ENCODE results near the gene TIRAP.

Gene TIRAP

DNA sequence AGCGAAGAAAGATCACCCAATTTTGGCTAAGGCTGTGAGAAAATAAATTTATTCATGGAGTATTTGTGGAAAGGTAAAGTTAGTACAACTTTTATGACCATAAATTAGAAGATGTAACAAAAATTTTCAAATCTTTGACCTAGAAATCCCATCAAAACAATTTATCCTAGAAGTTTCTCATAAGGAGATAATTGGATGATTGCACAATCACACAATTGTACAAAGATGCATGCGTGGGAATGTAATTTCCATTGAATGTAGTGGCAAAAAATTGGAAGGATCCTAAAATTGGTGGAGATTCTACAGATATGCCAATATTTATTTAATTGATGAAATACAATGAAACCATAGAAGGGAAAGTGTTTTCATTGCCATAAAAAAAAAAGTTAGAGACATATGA lies 25.7 kb upstream of the TIRAP start:
- no peak for DNase-seq
- no peak for TF ChIP-seq CTCF (IDR thresholded peaks at IDR 0.05; ENCODE audit: low read length)
- no peak for TF ChIP-seq EZH2phosphoT487 (IDR thresholded peaks at IDR 0.05; ENCODE audit: low read length)
- TF ChIP-seq EZH2 (optimal IDR thresholded peaks at IDR 0.05; ENCODE audit: low read depth, low read length) = no peak

GRCh38 chr11:126257764-126258163 lies 25.1 kb upstream of the TIRAP start:
- no peak overlapping the region for H2AFZ ChIP-seq (ENCODE audit: low read length)
- no peak overlapping the region for H3K4me2 ChIP-seq (ENCODE audit: low read depth, low read length)
- H4K20me1 ChIP-seq (ENCODE audit: insufficient read depth, low read length) = no peaks in the 10 kb centered on the region
- no peak overlapping the region for H3K4me3 ChIP-seq (ENCODE audit: low read length)
- TF ChIP-seq EZH2phosphoT487 (IDR thresholded peaks at IDR 0.05; ENCODE audit: low read length) (no peak), CTCF (IDR thresholded peaks at IDR 0.05; ENCODE audit: low read length) (no peak), EZH2 (optimal IDR thresholded peaks at IDR 0.05; ENCODE audit: low read depth, low read length) (no peak)
- no peaks in the 10 kb centered on the region for H3K9me3 ChIP-seq (replicated peaks; ENCODE audit: insufficient read depth, low read length)
- H3K9ac ChIP-seq (ENCODE audit: low read length) = no peak overlapping the region
- no peaks in the 10 kb centered on the region for H3F3A ChIP-seq (ENCODE audit: insufficient read depth, low read length)
- H3K79me2 ChIP-seq (ENCODE audit: low read length) = no peaks in the 10 kb centered on the region
- no peak for DNase-seq
- no peaks in the 10 kb centered on the region for H3K9me2 ChIP-seq (replicated peaks; ENCODE audit: insufficient read depth, low read length)
- H3K4me1 ChIP-seq (ENCODE audit: low read length) = no peaks in the 10 kb centered on the region
- H3K36me3 ChIP-seq (replicated peaks; ENCODE audit: insufficient read depth, low read length) = peaks cover 5% of the 10 kb centered on the region; the same call in 1 of the 2 replicates
- H3K27me3 ChIP-seq (replicated peaks; ENCODE audit: insufficient read depth, low read length) = no peaks in the 10 kb centered on the region
- H3K27ac ChIP-seq (ENCODE audit: low read length) = no peak overlapping the region

More for the DNA sequence above, 25.7 kb upstream of the TIRAP start:
- Histone ChIP-seq H3K9me2 (replicated peaks; ENCODE audit: insufficient read depth, low read length) (no peaks in the 10 kb centered on the region), H3F3A (ENCODE audit: insufficient read depth, low read length) (no peaks in the 10 kb centered on the region), H3K27me3 (replicated peaks; ENCODE audit: insufficient read depth, low read length) (no peaks in the 10 kb centered on the region), H3K27ac (ENCODE audit: low read length) (no peak overlapping the region), H2AFZ (ENCODE audit: low read length) (no peak overlapping the region), H3K9ac (ENCODE audit: low read length) (no peak overlapping the region), H3K4me1 (ENCODE audit: low read length) (no peaks in the 10 kb centered on the region), H3K36me3 (replicated peaks; ENCODE audit: insufficient read depth, low read length) (0 out of 2 replicates have a peak, but pooled peaks cover under 1% of the 10 kb centered on the region), H3K9me3 (replicated peaks; ENCODE audit: insufficient read depth, low read length) (no peaks in the 10 kb centered on the region), H3K79me2 (ENCODE audit: low read length) (no peaks in the 10 kb centered on the region), H4K20me1 (ENCODE audit: insufficient read depth, low read length) (no peaks in the 10 kb centered on the region), H3K4me3 (ENCODE audit: low read length) (no peak overlapping the region), H3K4me2 (ENCODE audit: low read depth, low read length) (no peak overlapping the region)

GRCh38 chr11:126262216-126262615 lies 20.7 kb upstream of the TIRAP start:
- TF ChIP-seq CTCF (IDR thresholded peaks at IDR 0.05; ENCODE audit: low read length) (no peak), EZH2 (optimal IDR thresholded peaks at IDR 0.05; ENCODE audit: low read depth, low read length) (no peak), EZH2phosphoT487 (IDR thresholded peaks at IDR 0.05; ENCODE audit: low read length) (no peak)
- no peak overlapping the region for H2AFZ ChIP-seq (ENCODE audit: low read length)
- peaks cover 27% of the 10 kb centered on the region for H3K79me2 ChIP-seq (ENCODE audit: low read length)
- DNase-seq = no peak
- H3K36me3 ChIP-seq (replicated peaks; ENCODE audit: insufficient read depth, low read length) = peaks cover 39% of the 10 kb centered on the region
- H3K27me3 ChIP-seq (replicated peaks; ENCODE audit: insufficient read depth, low read length) = no peaks in the 10 kb centered on the region
- H4K20me1 ChIP-seq (ENCODE audit: insufficient read depth, low read length) = no peaks in the 10 kb centered on the region
- H3K4me3 ChIP-seq (ENCODE audit: low read length) = no peak overlapping the region
- H3K4me1 ChIP-seq (ENCODE audit: low read length) = no peaks in the 10 kb centered on the region
- H3K9me3 ChIP-seq (replicated peaks; ENCODE audit: insufficient read depth, low read length) = no peaks in the 10 kb centered on the region
- H3K27ac ChIP-seq (ENCODE audit: low read length) = no peak overlapping the region
- no peak overlapping the region for H3K9ac ChIP-seq (ENCODE audit: low read length)
- H3F3A ChIP-seq (ENCODE audit: insufficient read depth, low read length) = no peaks in the 10 kb centered on the region
- H3K4me2 ChIP-seq (ENCODE audit: low read depth, low read length) = no peak overlapping the region
- no peaks in the 10 kb centered on the region for H3K9me2 ChIP-seq (replicated peaks; ENCODE audit: insufficient read depth, low read length)

Measured in MM.1S (cell line).